Measurements from ENCODE around the gene BNIPL.

DNA sequence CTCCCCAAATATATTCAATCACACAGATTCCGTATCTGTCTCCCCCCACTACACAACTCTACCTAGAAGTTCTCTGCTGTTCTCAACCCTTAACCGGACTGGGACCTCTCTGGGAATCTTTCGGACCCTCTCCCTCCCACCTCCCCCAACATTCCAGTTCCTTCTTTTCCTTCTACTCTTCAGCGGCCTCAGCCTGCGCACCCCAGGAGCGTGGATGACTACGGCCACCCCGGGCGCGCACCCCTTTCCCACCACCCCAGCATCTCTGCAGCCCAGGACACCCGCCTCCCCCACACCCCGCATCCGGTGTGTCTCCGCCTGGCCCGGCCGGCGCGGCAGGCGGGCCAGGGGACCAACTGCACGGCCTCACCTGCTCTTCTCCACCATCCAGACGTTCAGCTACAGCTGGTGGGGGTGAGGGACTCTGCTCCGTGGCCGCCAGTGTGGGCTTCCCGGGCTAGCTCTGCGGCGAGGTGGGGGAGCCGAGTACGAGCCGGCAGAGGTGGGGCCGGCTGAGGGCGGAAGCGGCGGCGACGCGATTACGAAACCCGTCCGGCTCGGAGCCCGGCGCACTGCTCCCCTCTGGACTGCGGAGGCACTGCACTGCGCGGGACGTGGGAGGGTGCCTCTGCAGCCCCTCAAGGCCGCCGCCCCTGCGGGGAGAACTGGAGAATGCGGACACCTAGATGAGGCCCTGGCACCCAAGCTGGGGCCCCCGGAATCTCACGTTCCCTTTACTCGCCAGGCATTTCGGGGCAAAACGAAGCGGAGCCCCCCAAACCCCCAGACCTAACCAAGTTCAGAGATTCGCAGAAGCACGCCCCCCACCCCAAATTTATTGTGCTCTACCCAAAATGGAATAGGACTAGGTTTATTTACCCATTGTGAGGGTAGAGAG, 23.0 kb downstream of the BNIPL start, which contains the start of gene CDC42SE1:
- TF ChIP-seq YY1 (IDR thresholded peaks at IDR 0.05; ENCODE audit: insufficient read depth, insufficient read length) (no peak), ZNF274 (IDR thresholded peaks at IDR 0.05; ENCODE audit: low read depth, low read length) (no peak)

Data from NT2/D1 (cell line).